BJ (cell line): ENCODE data around the gene OXNAD1. TPM values are rescaled to one million over a fixed set of nuclear protein-coding genes. Genes with fewer than 3 reads are reported as not detected.

Source experiments
- CTCF ChIA-PET: fragments of 350-600 bp; formaldehyde crosslinking; extraction: SDS; loops from one replicate; lab custom pipeline; 2021; ENCODE audit warnings: antibody characterized with exemption, inconsistent platforms; lab: Yijun Ruan, JAX
- POLR2A ChIA-PET: fragments of 300-600 bp; sonication (Branson Sonifier 250); formaldehyde crosslinking; extraction: SDS; loops from one replicate; lab custom pipeline; 2021; ENCODE audit warnings: antibody characterized with exemption; lab: Charles Lee
- DNase-seq: peaks from one replicate; pipeline ENCODE4 v3.0.0-alpha.2; 2011; ENCODE audit warnings: low read depth
- H3K27me3 ChIP-seq: 2 replicates; pipeline ENCODE4 v1.6.0; 2011; ENCODE audit warnings: low read length; ENCODE audit not compliant: control insufficient read depth, insufficient read depth
- H3K36me3 ChIP-seq: 2 replicates; pipeline ENCODE4 v1.5.1; 2011; ENCODE audit warnings: low read length; ENCODE audit not compliant: control insufficient read depth, insufficient read depth
- H3K4me3 ChIP-seq: 2 replicates; pipeline ENCODE4 v1.5.1; 2011; ENCODE audit warnings: low read depth, mild to moderate bottlenecking, control low read depth, low read length
- CTCF ChIP-seq: IDR thresholded peaks from 2 replicates; pipeline ENCODE4 v1.5.1; 2011; ENCODE audit warnings: low read depth, mild to moderate bottlenecking, control low read depth, inconsistent platforms, low read length, moderate library complexity; ENCODE audit not compliant: insufficient read depth
- polyA plus RNA-seq: library from polyadenylated mRNA; depleted of rRNA; stranded (reverse); fragments of >200 nt; gene quantifications from 2 replicates; pipeline ENCODE4 v1.2.3, GENCODE V29; 2011

The OXNAD1 gene
- polyA plus RNA-seq, 1 experiment = 8.9 TPM

- Histone ChIP-seq H3K36me3 (no peaks in the 10 kb centered on the region), H3K27me3 (peaks cover 2% of the 10 kb centered on the region; the same call in 1 of the 2 replicates), H3K4me3 (no peak overlapping the region)
- no peak for DNase-seq
- ChIA-PET POLR2A (no interaction called here), CTCF (interaction anchor here (1.3 kb wide), 1 partner anchor 23 kb away, joined by 3 read pairs; no protein-coding TSS in a partner anchor)
- no peak for TF ChIP-seq CTCF
Observed at GRCh38 chr3:16233806-16234205, 31.2 kb upstream of the OXNAD1 start.

GRCh38 chr3:16234281-16234680 lies 30.7 kb upstream of the OXNAD1 start:
- TF ChIP-seq CTCF = no peak
- CTCF ChIA-PET = interaction anchor here (1.3 kb wide), 1 partner anchor 24 kb away, joined by 3 read pairs; no protein-coding TSS in a partner anchor
- Histone ChIP-seq H3K27me3 (0 out of 2 replicates have a peak, but pooled peaks cover 2% of the 10 kb centered on the region), H3K4me3 (no peak overlapping the region), H3K36me3 (no peaks in the 10 kb centered on the region)
- no peak for DNase-seq
- POLR2A ChIA-PET = no interaction called here

- Histone ChIP-seq H3K27me3 (0 out of 2 replicates have a peak, but pooled peaks cover 2% of the 10 kb centered on the region), H3K4me3 (no peak overlapping the region), H3K36me3 (no peaks in the 10 kb centered on the region)
- CTCF ChIA-PET = interaction anchor here (2.1 kb wide), 1 partner anchor 11 kb away, joined by 5 read pairs; no protein-coding TSS in a partner anchor
- TF ChIP-seq CTCF = no peak
- POLR2A ChIA-PET = no interaction called here
- DNase-seq = no peak
Observed at GRCh38 chr3:16236030-16236639, 28.9 kb upstream of the OXNAD1 start.

GRCh38 chr3:16236856-16237393 lies 28.1 kb upstream of the OXNAD1 start:
- POLR2A ChIA-PET = no interaction called here
- TF ChIP-seq CTCF = no peak
- no peak overlapping the region for H3K4me3 ChIP-seq
- CTCF ChIA-PET = interaction anchor here (2.1 kb wide), 1 partner anchor 10 kb away, joined by 5 read pairs; no protein-coding TSS in a partner anchor
- no peaks in the 10 kb centered on the region for H3K36me3 ChIP-seq
- H3K27me3 ChIP-seq = 0 out of 2 replicates have a peak, but pooled peaks cover 2% of the 10 kb centered on the region
- no peak for DNase-seq

- Histone ChIP-seq H3K36me3 (no peaks in the 10 kb centered on the region), H3K4me3 (no peak overlapping the region), H3K27me3 (0 out of 2 replicates have a peak, but pooled peaks cover 2% of the 10 kb centered on the region)
- CTCF ChIA-PET = interaction anchor here (1.3 kb wide), 1 partner anchor 190 kb away, joined by 3 read pairs; no protein-coding TSS in a partner anchor
- DNase-seq = no peak
- POLR2A ChIA-PET = no interaction called here
- no peak for TF ChIP-seq CTCF
Observed at GRCh38 chr3:16239086-16239770, 25.8 kb upstream of the OXNAD1 start.
